NCI-H187 (cell line): Measurements from ENCODE around the gene DUXA.

Source experiments
- DNase-seq, 2 experiments: peaks; one replicate each; lab custom pipeline; 2025; lab: John Stamatoyannopoulos, UW

DUXA gene

DNA sequence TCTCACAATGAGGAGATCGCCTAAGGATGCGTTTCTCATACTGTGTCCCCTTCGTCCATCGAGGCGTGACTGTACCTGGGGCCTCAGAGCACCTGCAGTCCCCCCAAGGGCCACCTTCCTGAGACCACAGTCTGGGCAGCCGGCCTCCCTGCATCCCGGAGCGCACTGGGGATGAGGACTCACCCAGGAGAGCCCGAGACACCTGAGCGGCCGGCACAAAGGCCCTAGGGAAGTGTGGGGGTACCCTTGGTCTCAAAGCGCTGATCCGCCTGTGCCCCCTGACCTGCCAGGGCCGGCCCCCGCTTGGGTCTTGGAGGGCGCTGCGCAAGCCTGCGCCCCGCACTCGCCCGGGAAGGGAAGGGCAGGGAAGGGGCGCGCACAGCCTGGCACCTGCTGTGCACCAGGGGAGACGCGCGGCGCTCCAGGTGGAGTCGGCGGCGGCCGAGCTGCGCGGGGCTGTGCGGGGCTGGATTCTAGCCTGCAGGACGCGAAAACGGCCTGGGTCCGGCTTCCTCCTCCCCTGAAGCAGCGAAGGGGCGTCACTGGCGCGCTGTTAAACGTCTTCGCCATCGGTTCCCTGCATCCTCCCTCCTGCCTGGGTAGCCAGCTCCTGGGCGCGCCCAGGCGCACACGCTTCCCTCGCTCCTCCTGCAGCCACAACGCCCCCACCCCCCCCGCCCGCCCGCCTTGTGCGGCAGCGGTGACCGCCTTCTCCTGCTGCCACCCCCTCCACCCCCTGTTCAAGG lies 61.1 kb downstream of the DUXA start:
- DNase-seq, result no peak
